Keratinocyte (primary cell): Measurements from ENCODE around the gene NHSL2.

Source experiments
- CTCF ChIP-seq, 3 experiments: IDR thresholded peaks in 1 of 3; conservative IDR thresholded peaks in 1 of 3; optimal IDR thresholded peaks in 1 of 3; 2 replicates in 2 of 3; 3 replicates in 1 of 3; pipeline versions ENCODE3 to v1.5.1; 2011; ENCODE audit warnings: low read length in 3 of 3, mild to moderate bottlenecking in 3 of 3, moderate library complexity in 2 of 3, control low read depth in 1 of 3, inconsistent platforms in 1 of 3; ENCODE audit not compliant: insufficient read depth in 2 of 3; ENCODE audit errors: extremely low read depth in 1 of 3
- EZH2 ChIP-seq: IDR thresholded peaks from one replicate; pipeline ENCODE4 v1.6.1; 2012; ENCODE audit warnings: inconsistent platforms, mild to moderate bottlenecking, low read length, moderate library complexity

- TF ChIP-seq CTCF (optimal IDR thresholded peaks at IDR 0.05 in 1 of 3, IDR thresholded peaks at IDR 0.05 in 1 of 3, conservative IDR thresholded peaks at IDR 0.05 in 1 of 3; ENCODE audit: extremely low read depth in 1 of 3, insufficient read depth in 2 of 3, low read length in 3 of 3) (no peak), EZH2 (no peak)
Observed at GRCh38 chrX:71871367-71871766, 39.3 kb upstream of the NHSL2 start.
